Testis (tissue), 5 donors: Measurements from ENCODE around the gene KCNV2. TPM values are rescaled to one million over a fixed set of nuclear protein-coding genes. Genes with fewer than 3 reads are reported as not detected.
A peak's percentile ranks its signal among the peaks of the same experiment; 100 is the strongest.

Experiments used
- DNase-seq: peaks from one replicate; pipeline ENCODE4 v3.0.0-alpha.2; 2019
- H3K27ac ChIP-seq, 2 donors: fragments of 200-600 bp; sonication (generic); one replicate each; pipeline ENCODE4 v1.5.1; 2019
- H3K27me3 ChIP-seq: fragments of 200-600 bp; sonication (generic); one replicate; pipeline ENCODE4 v1.5.1; 2019
- H3K36me3 ChIP-seq: fragments of 200-600 bp; sonication (generic); one replicate; pipeline ENCODE4 v1.5.1; 2017; ENCODE audit warnings: low read depth; ENCODE audit errors: missing control alignments
- H3K4me1 ChIP-seq: fragments of 200-600 bp; sonication (generic); one replicate; pipeline ENCODE4 v1.5.1; 2019
- H3K4me3 ChIP-seq, 2 donors: fragments of 200-600 bp; sonication (generic); one replicate each; pipeline ENCODE4 v1.5.1; 2017 to 2019
- H3K9me3 ChIP-seq: fragments of 200-600 bp; sonication (generic); one replicate; pipeline ENCODE4 v1.5.1; 2017
- CTCF ChIP-seq, 3 experiments: fragments of 450-650 bp in 2 of 3; fragments of 200-600 bp in 1 of 3; sonication (generic) in 1 of 3; IDR thresholded peaks; one replicate each; pipeline ENCODE4 v1.5.1; 2016 to 2019; ENCODE audit warnings: antibody characterized with exemption in 3 of 3, mild to moderate bottlenecking in 2 of 3, moderate library complexity in 1 of 3
- POLR2A ChIP-seq: fragments of 450-650 bp; IDR thresholded peaks from one replicate; pipeline ENCODE4 v1.6.1; 2017; ENCODE audit warnings: antibody characterized with exemption, mild to moderate bottlenecking, moderate library complexity
- WGBS, 2 donors: methylation state at CpG; one replicate each; pipeline ENCODE4 v1.1.5; 2018; 5-methylcytosine and 5-hydroxymethylcytosine counted together
- intact Hi-C: fragments of 100-400 bp; cut with DNase I; formaldehyde crosslinking; loops from one replicate; pipeline ENCODE4 v1.15.1; 2023; ENCODE audit warnings: low total_unique reads
- long read RNA-seq, 2 donors: transcript quantifications; one replicate each; lab custom pipeline, GENCODE V29; 2026
- polyA plus RNA-seq: library from polyadenylated mRNA; stranded (reverse); fragments of 350-450 nt; fragmentation: Illumina TruSeq; extraction: RNeasy Lipid Tissue Mini Kit (QIAGEN cat#74804); gene quantifications from one replicate; pipeline ENCODE4 v1.2.3, GENCODE V29; 2014; ENCODE audit warnings: low read depth, low replicate concordance; ENCODE audit not compliant: insufficient read depth
- total RNA-seq, 2 donors: library from RNA; depleted of rRNA; stranded (reverse); fragments of >200 nt; gene quantifications; one replicate each; pipeline ENCODE4 v1.2.3, GENCODE V29; 2016

KCNV2 gene
- 1 to 10 TPM; 4.3 to 8.4 TPM for total RNA-seq
- 4.7 TPM for polyA plus RNA-seq
- long read RNA-seq, donor 1, transcript KCNV2-201 (2 exons, 2,186 nt): major isoform, 8 of 8 reads
- long read RNA-seq, donor 1, partial matches to known transcripts: 0 of 8 reads
- long read RNA-seq, donor 1, other reads (novel, unspliced or antisense): 0 of 8 reads
- long read RNA-seq, donor 2, transcript KCNV2-201 (2 exons, 2,186 nt): major isoform, 8 of 8 reads
- long read RNA-seq, donor 2, partial matches to known transcripts: 0 of 8 reads
- long read RNA-seq, donor 2, other reads (novel, unspliced or antisense): 0 of 8 reads

GRCh38 chr9:2717385-2717784 is at the start of gene KCNV2:
Gene KCNV2 (plus strand): TSS chr9:2717510. CDS start chr9:2717740, 230 bp downstream.
- H3K27ac ChIP-seq: no peak within 1 kb of the TSS
- intact Hi-C loops: no loop called here
- no peaks in the 10 kb centered on the region for H3K4me1 ChIP-seq
- H3K9me3 ChIP-seq: no peaks in the 10 kb centered on the region
- H3K36me3 ChIP-seq: no peaks in the 10 kb centered on the region
- no peaks in the 10 kb centered on the region for H3K27me3 ChIP-seq
- no peak for TF ChIP-seq POLR2A
- TF ChIP-seq CTCF (IDR thresholded peaks at IDR 0.05): no peak
- peak within 1 kb of the TSS; percentile 48 to 60 for H3K4me3 ChIP-seq
- no peak for DNase-seq
- 62 to 86% methylated on average over 3 to 7 of the region's 7 CpGs for WGBS, 2 donors

GRCh38 chr9:2673161-2673560 is 44.1 kb upstream of the KCNV2 start:
- no peak overlapping the region for H3K4me3 ChIP-seq
- no peaks in the 10 kb centered on the region for H3K4me1 ChIP-seq
- DNase-seq: no peak
- H3K36me3 ChIP-seq: no peaks in the 10 kb centered on the region
- TF ChIP-seq CTCF (IDR thresholded peaks at IDR 0.05): no peak
- no peak for TF ChIP-seq POLR2A
- no peaks in the 10 kb centered on the region for H3K27me3 ChIP-seq
- H3K9me3 ChIP-seq: no peaks in the 10 kb centered on the region
- H3K27ac ChIP-seq: no peak overlapping the region
- 92 to 93% methylated on average over 3 of the region's 3 CpGs for WGBS, 2 donors
- intact Hi-C loops: no loop called here

GRCh38 chr9:2674141-2674824 is 43.0 kb upstream of the KCNV2 start:
- H3K9me3 ChIP-seq: no peaks in the 10 kb centered on the region
- intact Hi-C loops: no loop called here
- no peaks in the 10 kb centered on the region for H3K4me1 ChIP-seq
- no peaks in the 10 kb centered on the region for H3K36me3 ChIP-seq
- WGBS, 2 donors: 53 to 64% methylated on average over 9 of the region's 9 CpGs
- H3K27ac ChIP-seq: no peak overlapping the region
- H3K4me3 ChIP-seq: no peak overlapping the region
- H3K27me3 ChIP-seq: no peaks in the 10 kb centered on the region
- no peak for DNase-seq
- TF ChIP-seq POLR2A (no peak), CTCF (IDR thresholded peaks at IDR 0.05) (no peak)

GRCh38 chr9:2675834-2676233 is 41.5 kb upstream of the KCNV2 start:
- intact Hi-C loops: no loop called here
- TF ChIP-seq CTCF (IDR thresholded peaks at IDR 0.05): no peak
- TF ChIP-seq POLR2A: no peak
- no peak for DNase-seq
- H3K4me3 ChIP-seq: no peak overlapping the region
- H3K27me3 ChIP-seq: no peaks in the 10 kb centered on the region
- no peak overlapping the region for H3K27ac ChIP-seq
- no peaks in the 10 kb centered on the region for H3K36me3 ChIP-seq
- H3K9me3 ChIP-seq: no peaks in the 10 kb centered on the region
- 67 to 81% methylated on average over 1 of the region's 1 CpG for WGBS, 2 donors
- no peaks in the 10 kb centered on the region for H3K4me1 ChIP-seq
